Hepatocyte (in vitro differentiated cells): Measurements from ENCODE around the gene ATAD3C.

Experiments used
- EZH2 ChIP-seq: fragments of 200-600 bp; sonication (generic); IDR thresholded peaks from 2 replicates; pipeline ENCODE4 v1.6.1; 2016; ENCODE audit warnings: antibody characterized with exemption, mild to moderate bottlenecking, borderline replicate concordance
- TF ChIP-seq, protein P1 (sequence below): fragments of 200-600 bp; sonication (generic); IDR thresholded peaks from 2 replicates; pipeline ENCODE4 v1.5.1; 2016; ENCODE audit warnings: antibody characterized with exemption, mild to moderate bottlenecking; ENCODE audit not compliant: poor library complexity

GRCh38 chr1:1517973-1518620 is 68.6 kb downstream of the ATAD3C start:
- no peak for TF ChIP-seq EZH2
- TF ChIP-seq, protein P1, sequence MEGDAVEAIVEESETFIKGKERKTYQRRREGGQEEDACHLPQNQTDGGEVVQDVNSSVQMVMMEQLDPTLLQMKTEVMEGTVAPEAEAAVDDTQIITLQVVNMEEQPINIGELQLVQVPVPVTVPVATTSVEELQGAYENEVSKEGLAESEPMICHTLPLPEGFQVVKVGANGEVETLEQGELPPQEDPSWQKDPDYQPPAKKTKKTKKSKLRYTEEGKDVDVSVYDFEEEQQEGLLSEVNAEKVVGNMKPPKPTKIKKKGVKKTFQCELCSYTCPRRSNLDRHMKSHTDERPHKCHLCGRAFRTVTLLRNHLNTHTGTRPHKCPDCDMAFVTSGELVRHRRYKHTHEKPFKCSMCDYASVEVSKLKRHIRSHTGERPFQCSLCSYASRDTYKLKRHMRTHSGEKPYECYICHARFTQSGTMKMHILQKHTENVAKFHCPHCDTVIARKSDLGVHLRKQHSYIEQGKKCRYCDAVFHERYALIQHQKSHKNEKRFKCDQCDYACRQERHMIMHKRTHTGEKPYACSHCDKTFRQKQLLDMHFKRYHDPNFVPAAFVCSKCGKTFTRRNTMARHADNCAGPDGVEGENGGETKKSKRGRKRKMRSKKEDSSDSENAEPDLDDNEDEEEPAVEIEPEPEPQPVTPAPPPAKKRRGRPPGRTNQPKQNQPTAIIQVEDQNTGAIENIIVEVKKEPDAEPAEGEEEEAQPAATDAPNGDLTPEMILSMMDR: no peak
